Endothelial cell (in vitro differentiated cells): Measurements from ENCODE around the gene MAP6. TPM values are rescaled to one million over a fixed set of nuclear protein-coding genes. Genes with fewer than 3 reads are reported as not detected.

Source experiments
- DNase-seq: peaks from one replicate; pipeline ENCODE4 v3.0.0; 2021; ENCODE audit warnings: low spot score
- H3K27ac Mint-ChIP-seq: one replicate; pipeline ENCODE4 v1.8.0; 2021; ENCODE audit warnings: mixed read lengths, inconsistent platforms; ENCODE audit not compliant: unreplicated experiment
- H3K27me3 Mint-ChIP-seq: one replicate; pipeline ENCODE4 v1.8.0; 2021; ENCODE audit warnings: mild to moderate bottlenecking, moderate library complexity, mixed read lengths, inconsistent platforms; ENCODE audit not compliant: unreplicated experiment
- H3K36me3 Mint-ChIP-seq: one replicate; pipeline ENCODE4 v1.8.0; 2021; ENCODE audit warnings: mild to moderate bottlenecking, low read depth, mixed read lengths, inconsistent platforms; ENCODE audit not compliant: unreplicated experiment
- H3K4me1 Mint-ChIP-seq: one replicate; pipeline ENCODE4 v1.8.0; 2021; ENCODE audit warnings: mild to moderate bottlenecking, mixed read lengths, inconsistent platforms; ENCODE audit not compliant: unreplicated experiment
- H3K4me3 Mint-ChIP-seq: one replicate; pipeline ENCODE4 v1.8.0; 2021; ENCODE audit warnings: mild to moderate bottlenecking, mixed read lengths, inconsistent platforms; ENCODE audit not compliant: unreplicated experiment
- H3K9me3 Mint-ChIP-seq: one replicate; pipeline ENCODE4 v1.8.0; 2021; ENCODE audit warnings: mixed read lengths, inconsistent platforms; ENCODE audit not compliant: unreplicated experiment
- CTCF ChIP-seq: fragments of 200-600 bp; sonication (generic); IDR thresholded peaks from one replicate; pipeline ENCODE4 v1.5.0; 2021; ENCODE audit warnings: antibody characterized with exemption; ENCODE audit not compliant: unreplicated experiment
- total RNA-seq: library from RNA; stranded (reverse); fragmentation: NEBNext Ultra II Directional; extraction: Animal tissue kit (Norgen Biotek cat#: 25700); gene quantifications from one replicate; pipeline ENCODE4 v1.2.1, GENCODE V29; 2021; ENCODE audit not compliant: unreplicated experiment

Gene MAP6
- total RNA-seq, 1 donor from 2014 or later: 0.26 TPM

GRCh38 chr11:75678620-75679259 is 9.9 kb upstream of the MAP6 start:
- no peaks in the 10 kb centered on the region for H3K36me3 Mint-ChIP-seq
- H3K4me3 Mint-ChIP-seq: no peak overlapping the region
- H3K27me3 Mint-ChIP-seq: peaks cover 2% of the 10 kb centered on the region
- no peak for TF ChIP-seq CTCF
- no peaks in the 10 kb centered on the region for H3K9me3 Mint-ChIP-seq
- no peak overlapping the region for H3K27ac Mint-ChIP-seq
- H3K4me1 Mint-ChIP-seq: no peaks in the 10 kb centered on the region
- no peak for DNase-seq

- no peak overlapping the region for H3K27ac Mint-ChIP-seq
- no peaks in the 10 kb centered on the region for H3K4me1 Mint-ChIP-seq
- peaks cover 2% of the 10 kb centered on the region for H3K27me3 Mint-ChIP-seq
- no peak for TF ChIP-seq CTCF
- no peak for DNase-seq
- no peak overlapping the region for H3K4me3 Mint-ChIP-seq
- no peaks in the 10 kb centered on the region for H3K9me3 Mint-ChIP-seq
- H3K36me3 Mint-ChIP-seq: no peaks in the 10 kb centered on the region
These were observed 9.1 kb upstream of the MAP6 start for GRCh38 chr11:75677909-75678308.

DNA sequence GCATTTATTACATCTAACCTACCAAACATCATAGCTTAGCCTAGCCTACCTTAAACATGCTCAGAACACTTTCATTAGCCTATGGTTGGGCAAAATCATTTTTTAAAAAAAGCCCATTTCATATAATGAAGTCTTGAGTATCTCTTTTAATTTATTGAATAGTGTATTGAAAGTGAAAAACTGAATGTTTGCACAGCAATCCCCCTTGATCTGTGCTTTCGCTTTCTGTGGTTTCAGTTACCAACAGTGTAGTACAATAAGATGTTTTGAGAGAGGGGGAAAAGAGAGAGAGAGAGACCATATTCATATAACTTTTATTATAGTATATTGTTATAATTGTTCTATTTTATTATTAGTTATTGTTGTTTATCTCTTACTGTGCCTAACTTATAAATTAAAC is 8.4 kb upstream of the MAP6 start:
- Mint-ChIP-seq H3K27ac (no peak overlapping the region), H3K36me3 (no peaks in the 10 kb centered on the region), H3K4me3 (no peak overlapping the region), H3K27me3 (peaks cover 2% of the 10 kb centered on the region), H3K9me3 (no peaks in the 10 kb centered on the region), H3K4me1 (no peaks in the 10 kb centered on the region)
- no peak for TF ChIP-seq CTCF
- no peak for DNase-seq

- no peak overlapping the region for H3K27ac Mint-ChIP-seq
These were observed 5.2 kb upstream of the MAP6 start for GRCh38 chr11:75673977-75674582.

More at GRCh38 chr11:75673977-75674582, 5.2 kb upstream of the MAP6 start:
- H3K4me1 Mint-ChIP-seq: no peaks in the 10 kb centered on the region
- H3K27me3 Mint-ChIP-seq: peaks cover 7% of the 10 kb centered on the region
- H3K4me3 Mint-ChIP-seq: no peak overlapping the region
- no peaks in the 10 kb centered on the region for H3K36me3 Mint-ChIP-seq
- DNase-seq: no peak
- H3K9me3 Mint-ChIP-seq: no peaks in the 10 kb centered on the region
- no peak for TF ChIP-seq CTCF
